ENCODE data around the gene DUS1L.

The DUS1L gene

DNA sequence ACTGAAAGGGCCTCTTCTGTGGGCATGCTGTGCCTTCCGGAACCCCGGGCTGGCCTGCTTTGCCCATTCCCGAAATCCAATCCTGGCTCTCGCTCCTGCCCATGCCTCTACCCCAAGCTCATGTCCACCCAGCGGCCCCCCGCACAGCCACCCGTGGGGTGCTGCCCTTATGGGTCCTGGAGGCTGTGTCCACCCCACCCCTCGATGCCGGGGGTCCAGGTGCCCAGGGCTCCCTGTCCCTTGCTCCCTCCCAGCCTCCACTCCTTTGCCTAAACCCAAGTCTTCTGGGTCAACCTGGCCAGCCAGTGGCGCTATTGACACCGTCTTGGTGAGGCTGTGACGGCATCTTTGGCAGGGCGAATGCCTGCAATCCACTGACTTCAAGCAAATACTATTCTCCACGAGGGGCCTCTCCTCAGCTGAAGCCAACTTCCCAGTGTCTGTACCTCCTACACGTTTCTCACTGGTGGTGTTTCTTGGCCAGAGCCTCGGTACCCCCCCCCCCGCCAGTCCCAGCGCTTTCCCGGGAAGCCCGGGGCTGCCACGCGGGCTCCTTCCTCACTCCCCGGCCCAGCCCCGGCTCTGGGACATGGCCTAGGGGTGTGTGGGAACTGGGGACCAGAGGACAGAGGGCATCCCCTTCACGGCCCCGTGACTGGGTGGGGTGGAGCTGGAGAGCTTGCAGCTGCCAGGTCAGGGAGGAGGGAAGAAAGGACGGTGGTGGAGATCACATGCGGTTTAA lies 12.2 kb upstream of the DUS1L start:
- no peak for DNase-seq (ENCODE audit: low read depth in 1 of 2, low spot score in 1 of 2)

DNA sequence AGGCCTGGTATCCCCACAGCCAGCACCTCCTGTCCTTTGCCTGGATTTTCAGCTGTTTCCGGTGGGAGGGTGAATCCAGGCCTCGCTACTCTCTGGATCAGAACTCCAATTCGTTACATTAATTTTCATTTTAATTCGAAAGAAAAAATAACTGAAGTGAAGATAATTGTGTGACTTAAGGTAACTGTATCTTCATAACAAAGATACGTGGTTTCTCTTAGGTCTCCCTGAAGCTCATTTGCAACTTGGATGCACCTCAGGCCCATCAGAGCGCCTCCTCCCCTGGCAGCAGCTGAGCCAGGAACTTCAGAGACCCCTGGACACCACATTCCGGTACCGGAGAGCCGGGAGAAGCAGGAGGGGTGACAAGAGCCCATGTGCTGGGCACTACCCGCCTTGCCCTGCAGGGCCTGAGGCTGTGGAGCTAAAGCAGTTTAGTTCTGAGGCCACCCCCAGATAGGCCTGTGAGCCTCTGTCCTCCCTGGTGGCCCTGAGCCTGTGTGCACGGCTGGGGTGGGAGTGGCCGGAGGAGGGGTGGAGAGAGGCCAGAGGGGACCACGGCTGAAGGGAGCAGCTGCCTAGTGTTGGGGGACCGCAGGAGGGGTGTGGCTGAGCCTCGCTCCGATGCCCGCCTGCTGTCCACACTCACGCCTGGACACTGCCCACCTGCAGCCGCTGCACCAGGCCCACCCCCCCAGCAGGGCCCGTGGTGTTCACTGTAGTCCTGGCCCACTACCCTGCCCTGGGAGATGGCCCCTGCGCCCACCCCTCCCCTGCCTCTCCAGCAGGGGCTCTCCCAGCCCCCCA lies 11.4 kb upstream of the DUS1L start:
- no peak for DNase-seq (ENCODE audit: low read depth in 1 of 2, low spot score in 1 of 2)

DNA sequence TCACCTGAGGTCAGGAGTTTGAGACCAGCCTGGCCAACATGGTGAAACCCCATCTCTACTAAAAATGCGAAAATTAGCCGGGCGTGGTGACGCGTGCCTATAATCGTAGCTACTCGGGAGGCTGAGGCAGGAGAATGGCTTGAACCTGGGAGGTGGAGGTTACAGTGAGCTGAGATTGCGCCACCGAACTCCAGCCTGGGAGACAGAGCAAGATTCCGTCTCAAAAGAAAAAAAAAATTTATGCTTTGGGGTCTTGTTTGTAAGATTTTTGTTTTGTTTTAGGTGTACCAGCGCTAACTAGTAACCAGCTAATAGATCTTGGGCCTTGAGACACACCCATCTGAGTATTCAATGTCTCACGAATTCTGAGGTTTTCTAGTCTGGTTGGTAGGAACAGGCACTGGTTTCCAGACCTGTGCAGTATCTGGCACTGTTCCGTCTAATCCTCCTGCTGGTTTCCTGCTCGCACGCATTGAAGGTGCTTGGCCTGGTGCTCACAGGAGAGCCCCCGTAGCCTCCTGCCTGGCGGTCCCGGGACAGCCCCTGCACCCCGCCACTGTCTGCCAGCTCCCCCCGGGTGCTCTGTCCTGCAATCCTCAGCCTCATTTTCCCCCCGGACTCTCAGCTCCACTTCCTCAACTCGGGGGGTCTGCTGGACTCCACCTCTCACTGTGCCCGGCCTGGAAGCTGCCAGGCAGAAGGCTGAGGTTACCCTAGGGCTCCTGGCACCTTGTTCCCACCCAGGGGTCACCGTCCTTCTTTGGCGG lies 10.6 kb upstream of the DUS1L start:
- DNase-seq (ENCODE audit: low read depth in 1 of 2, low spot score in 1 of 2), result no peak

DNA sequence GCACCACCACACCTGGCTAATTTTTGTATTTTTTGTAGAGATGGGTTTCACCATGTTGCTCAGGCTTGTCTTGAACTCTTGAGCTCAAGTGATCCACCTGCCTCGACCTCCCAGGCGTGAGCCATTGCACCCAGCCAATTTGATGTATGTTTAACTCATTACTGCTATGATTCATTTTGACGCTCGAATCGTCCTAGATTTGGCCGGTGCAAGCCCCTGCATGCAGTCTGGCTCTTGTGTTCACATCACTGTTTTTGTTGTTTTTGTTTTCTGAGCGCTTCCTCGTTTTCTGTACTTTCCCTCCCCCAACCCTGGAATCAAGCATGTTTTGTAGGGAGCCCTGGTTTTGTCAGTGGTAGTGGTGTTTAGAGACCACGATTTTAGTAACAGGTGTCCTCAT lies 7.8 kb upstream of the DUS1L start:
- no peak for DNase-seq (ENCODE audit: low read depth in 1 of 2, low spot score in 1 of 2)

DNA sequence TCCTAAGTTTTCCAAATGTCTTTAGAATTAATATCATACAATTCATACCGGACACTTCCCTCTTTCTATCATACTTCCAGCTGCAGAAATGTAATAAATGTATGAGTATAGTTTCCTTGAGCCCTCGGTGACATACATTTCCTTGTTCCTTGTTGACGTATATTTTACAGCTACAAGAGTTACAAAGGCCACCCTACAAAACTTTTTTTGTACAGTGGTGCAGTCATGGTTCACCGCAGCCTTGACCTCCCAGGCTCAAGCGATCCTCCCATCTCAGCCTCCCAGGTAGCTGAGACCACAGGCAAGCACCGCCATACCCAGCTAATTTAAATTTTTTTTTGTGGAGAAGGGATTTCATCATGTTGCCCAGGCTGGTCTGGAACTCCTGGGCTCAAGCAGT lies 7.2 kb upstream of the DUS1L start:
- DNase-seq (ENCODE audit: low read depth in 1 of 2, low spot score in 1 of 2), result no peak

DNA sequence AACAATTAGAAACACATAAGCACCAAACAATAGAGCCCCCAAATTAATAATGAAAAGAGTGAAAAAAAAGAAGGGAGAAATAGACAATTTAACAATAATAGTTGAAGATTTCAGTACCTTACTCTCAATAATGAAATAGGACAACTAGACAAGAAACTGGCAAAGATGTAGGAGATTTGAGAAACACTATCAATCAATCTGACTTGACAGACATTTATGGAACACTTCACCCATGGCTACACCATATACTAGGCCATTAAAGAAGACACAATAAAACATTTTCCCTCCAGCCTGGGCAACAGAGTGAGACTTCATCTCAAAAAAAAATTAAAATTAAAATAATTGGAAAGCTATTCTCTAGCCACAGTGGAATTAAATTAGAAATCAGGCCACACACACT lies 5.0 kb upstream of the DUS1L start:
- no peak for DNase-seq (ENCODE audit: low read depth in 1 of 2, low spot score in 1 of 2)

DNA sequence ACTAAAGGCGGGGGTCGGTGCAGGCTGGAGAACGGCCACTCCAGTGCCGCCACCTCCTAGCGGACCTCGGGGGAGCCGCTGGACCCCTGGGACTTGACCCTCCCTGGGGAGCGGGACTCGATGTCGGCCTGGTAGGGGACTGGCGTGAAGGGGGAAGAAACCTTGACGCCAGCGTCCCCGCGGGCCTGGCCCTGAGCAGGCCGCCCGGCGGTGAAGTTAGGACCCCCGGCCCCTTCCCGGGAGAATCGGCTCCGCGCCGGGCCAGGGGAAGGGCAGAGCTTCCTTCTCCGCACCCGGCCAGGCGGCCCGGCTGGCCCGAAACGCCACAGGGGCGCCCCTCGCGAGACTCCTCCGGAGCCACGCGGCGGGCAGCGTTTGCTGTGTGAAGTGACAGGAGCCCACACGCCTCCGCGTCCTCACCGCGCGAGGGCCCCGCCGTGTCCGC lies 389 bp downstream of the DUS1L start:
- DNase-seq (ENCODE audit: low read depth in 1 of 2, low spot score in 1 of 2), result no peak

DNA sequence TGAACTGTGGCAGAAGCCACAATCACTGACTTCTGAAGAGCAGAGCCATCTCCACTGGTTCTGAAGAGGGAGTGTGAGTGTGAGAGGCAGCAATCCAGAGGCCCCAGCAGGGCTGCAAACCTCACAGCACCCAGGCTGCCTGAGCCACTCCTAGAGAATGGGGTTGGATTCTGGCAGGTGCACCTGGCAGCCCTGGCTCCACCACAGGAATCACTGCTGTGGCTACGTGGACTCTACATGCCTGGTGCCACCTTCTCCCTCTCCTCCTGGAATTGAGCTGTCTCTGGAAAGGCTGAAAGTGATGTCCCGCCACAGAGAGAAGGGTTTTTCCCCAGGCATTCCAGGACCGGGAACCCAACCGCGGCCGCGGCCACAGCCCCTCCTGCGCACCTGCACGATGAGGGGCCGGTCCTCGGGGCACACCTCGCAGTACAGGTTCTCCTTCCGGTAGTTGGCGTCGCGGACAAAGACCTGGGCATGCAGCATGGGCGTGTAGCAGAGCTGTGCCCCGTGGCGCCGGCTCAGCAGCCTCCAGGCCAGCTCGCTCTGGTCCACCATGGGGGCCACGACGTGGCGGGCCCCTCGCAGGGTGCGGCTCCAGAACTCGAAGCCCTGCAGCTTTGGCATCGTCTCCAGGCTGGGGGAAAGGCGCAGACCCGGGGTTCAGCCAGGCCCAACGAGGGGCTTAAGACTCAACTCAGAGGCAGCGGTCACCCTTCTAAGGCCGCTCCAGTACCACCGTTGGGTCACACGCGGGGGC lies 991 bp downstream of the DUS1L start:
- DNase-seq (ENCODE audit: low read depth in 1 of 2, low spot score in 1 of 2), result no peak

DNA sequence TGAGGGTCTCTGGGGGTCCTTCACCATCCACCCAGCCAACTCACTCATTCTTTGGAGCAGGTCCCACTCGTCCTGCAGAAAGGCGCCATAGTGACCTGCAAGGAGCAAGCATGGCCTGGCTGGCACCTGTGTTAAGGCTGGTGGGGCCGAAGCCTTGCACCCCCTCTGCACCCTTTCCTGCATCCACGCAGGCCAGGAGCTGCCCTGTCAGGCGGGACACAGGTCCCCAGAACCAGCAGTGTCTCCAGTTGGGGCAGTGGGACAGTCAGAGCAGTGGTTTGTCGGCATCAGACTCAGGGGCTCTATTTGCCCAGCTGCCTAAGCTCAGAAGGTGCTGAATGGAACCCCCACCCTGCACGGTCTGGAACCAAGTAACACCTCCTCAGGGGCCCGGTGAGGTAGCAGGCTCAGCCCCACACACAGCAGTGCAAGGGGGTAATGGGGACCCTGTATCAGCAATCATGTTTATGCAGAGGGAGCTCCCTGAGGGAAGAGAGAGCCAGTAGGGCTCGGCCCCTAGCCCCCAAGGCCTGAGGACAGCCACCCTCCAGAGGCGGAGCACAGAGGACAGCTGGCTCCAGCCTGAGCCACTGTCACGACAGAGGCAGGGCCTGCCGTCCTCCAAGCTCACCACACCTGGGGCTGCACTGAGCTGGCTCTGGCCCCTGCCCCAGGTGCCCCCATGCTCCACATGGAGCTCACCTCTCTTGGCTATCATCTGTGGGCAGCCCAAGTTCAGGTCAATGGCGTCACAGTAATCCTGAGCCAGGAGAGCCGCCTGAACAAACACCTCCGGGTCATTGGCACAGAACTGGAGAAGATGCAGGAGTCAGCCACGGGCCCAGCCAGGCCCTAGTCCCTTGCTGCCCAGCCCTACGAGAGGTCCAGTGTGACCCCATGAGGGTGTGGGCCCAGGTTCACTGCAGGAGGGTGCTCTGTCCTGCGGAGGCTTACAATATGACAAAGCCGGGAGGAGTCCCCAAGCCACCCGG lies 1.9 kb downstream of the DUS1L start:
- no peak for DNase-seq (ENCODE audit: low read depth in 1 of 2, low spot score in 1 of 2)

DNA sequence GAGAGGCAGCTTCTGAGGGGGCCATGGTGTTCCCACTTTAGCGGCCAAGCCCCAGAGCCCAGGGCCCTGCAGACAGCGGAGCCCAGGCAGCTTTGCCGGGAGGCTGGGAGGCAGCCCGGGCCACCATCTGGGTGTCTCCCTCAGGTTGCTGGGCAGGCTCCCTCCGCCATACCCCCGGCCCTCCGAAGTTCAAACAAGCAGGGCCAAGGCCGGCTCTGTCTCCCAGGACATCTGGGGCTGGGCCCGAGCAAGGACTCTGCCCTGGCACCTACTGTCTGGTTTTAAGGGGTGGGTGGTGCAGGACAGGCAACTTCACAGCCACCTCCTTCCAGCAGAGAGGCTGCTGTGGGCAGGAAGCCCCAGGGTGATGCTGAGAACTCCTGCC lies 2.6 kb downstream of the DUS1L start:
- DNase-seq (ENCODE audit: low read depth in 1 of 2, low spot score in 1 of 2), result no peak

DNA sequence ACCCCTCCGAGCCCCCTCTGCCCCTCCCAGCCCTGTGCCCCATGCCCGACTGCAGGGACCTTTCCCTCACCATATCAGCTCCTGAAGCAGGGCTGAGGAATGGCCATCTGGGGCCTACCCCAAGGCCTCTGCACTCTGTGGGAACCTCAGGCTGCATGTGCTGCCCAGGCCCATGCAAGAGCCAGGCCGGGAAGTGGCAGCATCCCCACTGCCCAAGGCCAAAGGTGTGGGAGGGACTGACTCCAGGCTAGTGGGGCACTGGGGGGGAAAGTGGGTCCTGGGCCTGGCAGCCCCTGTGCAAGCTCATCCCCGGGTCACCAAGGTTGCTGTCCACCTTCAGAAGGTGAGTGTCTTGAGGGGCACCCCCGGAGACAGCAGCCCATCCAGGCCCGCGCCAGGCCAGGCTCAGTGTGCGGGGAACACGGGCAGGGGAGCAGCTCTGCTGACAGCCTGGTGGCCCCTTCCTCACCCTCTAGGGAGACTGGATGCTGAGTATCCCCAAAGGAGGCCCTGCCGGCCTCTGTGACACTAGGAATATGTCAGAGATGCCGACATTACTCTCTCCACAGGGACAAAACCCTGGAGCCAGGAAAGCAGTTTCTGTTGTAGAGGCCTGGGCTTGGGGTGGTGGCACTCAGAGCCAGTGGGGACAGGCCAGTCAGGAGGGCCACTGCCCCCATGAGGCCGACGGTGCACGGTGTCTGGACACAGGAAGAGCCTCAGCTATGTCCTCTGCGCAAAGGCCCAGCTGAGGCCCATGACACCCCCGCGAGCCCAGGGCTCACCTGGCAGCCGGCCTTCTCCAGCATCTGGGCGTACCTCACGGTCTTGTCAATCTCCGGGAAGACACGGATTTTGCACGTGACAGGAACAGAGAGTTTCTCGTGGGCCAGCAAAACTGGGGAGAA lies 3.3 kb downstream of the DUS1L start:
- DNase-seq (ENCODE audit: low read depth in 1 of 2, low spot score in 1 of 2), result no peak

DNA sequence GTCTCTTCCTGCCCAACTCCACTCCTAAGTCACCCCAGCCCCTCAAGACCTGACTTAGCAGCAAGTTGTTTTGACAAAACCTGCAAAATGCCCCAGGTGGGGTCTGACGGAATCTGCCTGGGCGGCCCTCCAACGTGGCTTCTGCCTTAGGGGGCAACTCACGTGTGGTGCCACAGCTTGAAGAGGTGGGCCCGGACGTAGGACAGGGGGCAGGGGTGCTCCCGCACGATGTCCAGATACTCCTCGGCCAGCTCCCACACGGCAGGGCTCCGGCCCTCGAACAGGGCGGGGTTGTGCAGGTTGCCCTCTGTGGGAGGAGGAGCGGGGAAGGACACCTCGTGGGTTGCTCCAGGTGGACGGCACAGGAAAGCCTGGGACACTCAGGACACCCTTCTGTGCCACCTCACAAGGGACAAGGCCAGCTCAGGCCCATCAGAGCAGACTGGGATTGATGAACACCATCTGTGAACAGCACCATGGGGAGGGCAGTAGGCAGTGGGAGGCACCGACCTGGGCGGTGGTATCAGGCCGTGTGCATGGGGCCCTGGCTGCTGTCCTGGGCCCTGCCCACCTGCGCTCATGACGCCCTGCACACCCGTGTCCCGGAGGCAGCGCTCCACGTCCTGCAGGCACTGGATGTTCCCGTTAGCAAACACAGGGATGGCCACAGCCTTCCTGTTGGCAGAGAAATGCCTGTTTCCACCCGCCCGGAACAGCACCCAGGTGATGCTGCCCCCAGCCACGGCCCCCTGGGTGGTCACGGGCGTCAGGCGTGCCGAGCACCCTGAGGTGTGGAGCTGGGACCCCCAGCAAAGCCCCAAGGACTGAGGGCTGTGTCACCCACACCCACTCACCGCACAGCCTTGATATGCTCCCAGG lies 4.3 kb downstream of the DUS1L start:
- DNase-seq (ENCODE audit: low read depth in 1 of 2, low spot score in 1 of 2), result no peak

DNA sequence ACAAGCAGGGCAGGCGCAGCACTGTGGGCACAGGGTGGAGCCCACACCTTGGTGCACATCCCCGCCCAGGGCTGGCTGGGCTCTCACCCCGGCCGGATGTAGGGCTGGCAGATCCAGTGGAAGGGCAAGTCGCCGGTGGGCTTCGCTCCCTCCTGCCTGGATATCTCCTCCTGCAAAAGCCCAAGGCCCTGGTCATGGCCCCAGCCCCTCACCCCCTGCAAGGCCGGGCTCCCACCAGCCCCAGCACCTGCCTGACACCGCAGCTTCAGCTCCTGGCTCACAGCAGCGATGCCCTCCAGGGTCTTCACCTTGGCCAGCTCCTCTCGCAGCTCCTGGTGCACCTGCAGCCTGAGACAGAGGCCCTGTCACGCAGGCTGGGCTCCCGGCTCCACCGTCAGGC lies 5.0 kb downstream of the DUS1L start:
- DNase-seq (ENCODE audit: low read depth in 1 of 2, low spot score in 1 of 2), result no peak

DNA sequence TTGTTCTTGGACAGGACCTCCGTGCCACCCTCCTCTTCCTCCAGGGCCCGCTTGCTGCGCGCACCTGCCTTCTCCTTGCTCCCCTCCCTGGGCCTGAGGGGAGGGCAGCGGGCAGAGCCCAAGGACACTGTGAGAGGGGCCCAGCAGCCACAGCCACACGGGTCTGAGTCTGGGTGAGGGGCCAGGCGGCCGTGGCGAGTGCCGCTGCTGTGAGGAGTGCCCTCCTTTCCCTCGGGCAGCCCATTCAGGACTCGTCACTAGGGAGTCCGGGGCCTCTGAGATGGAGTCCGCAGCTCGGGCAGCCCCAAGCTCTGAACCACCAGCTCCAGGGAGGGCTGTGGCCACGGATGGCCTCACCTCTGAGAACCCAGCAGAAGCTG lies 5.6 kb downstream of the DUS1L start:
- no peak for DNase-seq (ENCODE audit: low read depth in 1 of 2, low spot score in 1 of 2)

DNA sequence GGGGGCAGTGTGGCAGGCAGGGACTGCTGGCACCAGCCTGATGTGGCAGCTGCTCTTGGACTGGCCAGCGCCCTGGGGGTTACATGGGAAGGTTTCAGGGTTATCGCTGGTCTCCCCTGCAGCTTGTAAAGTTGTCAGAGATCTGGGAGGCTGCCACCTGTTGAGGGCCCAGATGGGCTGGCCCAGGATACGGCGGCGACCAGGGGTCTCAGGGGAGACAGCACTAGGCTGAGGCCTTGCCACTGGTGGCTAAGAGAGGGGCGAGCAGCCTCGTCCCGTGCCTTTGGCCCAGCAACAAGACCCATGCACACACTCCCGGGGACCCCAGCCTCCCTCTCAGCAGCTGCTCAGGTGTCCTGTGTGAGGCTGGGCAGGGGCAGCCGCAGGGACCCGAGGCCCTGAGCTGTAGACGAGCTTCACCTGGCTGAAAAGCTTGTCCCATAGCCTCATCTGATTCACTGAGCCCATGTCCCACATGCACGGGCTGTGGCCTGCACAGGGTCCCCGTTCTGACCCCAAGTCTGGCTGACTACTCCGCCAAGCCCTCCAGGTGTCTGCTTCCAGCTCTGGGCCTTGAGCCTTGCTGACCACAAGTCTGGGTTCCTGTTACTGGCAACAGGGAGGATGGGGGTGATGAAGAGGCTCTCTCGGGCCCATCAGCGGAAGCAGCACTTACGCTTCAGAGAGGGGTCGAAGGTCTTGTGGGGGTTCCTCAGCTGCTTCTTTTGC lies 6.2 kb downstream of the DUS1L start:
- no peak for DNase-seq (ENCODE audit: low read depth in 1 of 2, low spot score in 1 of 2)

DNA sequence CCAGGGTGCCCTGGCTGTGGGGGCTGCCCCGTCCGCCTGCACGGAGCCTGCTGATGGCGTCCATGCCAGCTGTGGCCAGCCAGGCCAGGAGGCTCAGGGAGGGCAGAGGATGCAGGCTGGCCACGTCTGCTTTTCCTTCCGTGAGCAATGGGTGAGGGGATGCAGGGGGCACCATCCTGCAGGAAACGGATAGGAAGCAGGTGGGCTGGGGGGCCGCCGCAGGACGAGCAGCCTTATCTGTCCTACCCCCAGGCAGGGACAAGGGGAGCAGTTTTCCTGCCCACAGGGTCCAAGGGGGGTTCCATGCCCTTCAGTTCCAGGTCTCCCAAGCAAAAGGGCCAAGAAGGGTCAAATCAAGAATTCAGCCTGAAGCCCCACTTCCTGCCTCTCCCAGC lies 6.8 kb downstream of the DUS1L start:
- no peak for DNase-seq (ENCODE audit: low read depth in 1 of 2, low spot score in 1 of 2)

DNA sequence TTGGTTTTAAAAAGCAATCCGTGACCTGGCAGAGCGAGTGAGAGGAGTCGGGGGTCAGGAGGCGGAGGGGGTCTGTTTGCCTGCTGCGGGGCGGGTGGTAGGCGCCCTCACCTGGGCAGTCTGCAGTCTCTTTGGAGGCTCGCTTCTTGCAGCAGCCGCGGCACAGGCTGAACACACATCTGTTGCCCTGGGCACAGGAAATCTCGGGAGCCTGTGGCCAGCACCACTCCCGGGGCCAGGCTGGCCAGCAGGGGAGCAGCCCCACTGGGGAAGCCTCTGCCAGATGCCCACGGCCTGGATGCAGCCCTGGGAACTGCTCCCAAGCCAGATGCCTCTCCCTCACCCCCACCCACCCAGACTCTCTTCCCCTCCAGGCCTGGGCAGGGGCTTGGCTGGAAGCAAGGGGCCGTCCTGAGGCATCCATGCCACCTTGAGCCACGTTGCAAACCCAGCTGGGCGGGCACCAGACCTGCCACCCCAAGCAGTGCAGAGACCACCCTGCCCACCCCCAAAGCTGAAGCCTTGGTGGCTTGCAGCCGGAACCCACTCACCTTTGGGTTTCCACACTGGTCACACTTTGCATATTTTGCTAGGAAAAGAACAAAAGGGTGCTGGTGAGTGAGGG lies 7.3 kb downstream of the DUS1L start:
- no peak for DNase-seq (ENCODE audit: low read depth in 1 of 2, low spot score in 1 of 2)
